ENCODE measurements around the gene RASA2.

DNA sequence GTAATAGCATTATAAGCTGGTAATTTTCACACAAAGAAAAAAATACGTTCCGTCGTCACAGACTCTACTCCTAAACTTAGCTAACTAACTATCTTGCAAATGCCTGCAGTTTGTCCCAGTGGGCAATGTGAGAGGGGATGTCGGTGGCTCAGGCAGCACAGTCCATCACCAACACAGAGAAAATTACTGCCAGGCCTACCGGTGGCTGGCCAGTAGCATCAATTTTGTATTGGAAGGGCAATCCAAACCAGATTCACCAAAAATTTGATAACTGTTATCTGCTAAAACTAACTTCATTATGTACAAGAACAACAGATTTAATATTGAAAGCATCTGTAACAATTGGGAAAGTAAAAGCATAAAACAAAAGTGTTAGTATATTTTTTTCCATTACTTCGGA, 37.4 kb upstream of the RASA2 start:
- no peak for TF ChIP-seq CTCF (IDR thresholded peaks at IDR 0.05)
- no peak for TF ChIP-seq POLR2A (IDR thresholded peaks at IDR 0.05)
- TF ChIP-seq EP300 (IDR thresholded peaks at IDR 0.05) = no peak
- TF ChIP-seq POLR2AphosphoS5 (IDR thresholded peaks at IDR 0.05) = no peak
